Measurements from ENCODE around the gene MICAL2. TPM values are rescaled to one million over a fixed set of nuclear protein-coding genes. Genes with fewer than 3 reads are reported as not detected.

MICAL2 gene
- total RNA-seq, 4 donors from 2014 or later: 24.7 to 53.7 (median 37.0) TPM

GRCh38 chr11:12269446-12270214, 159.2 kb downstream of the MICAL2 start:
- no peaks in the 10 kb centered on the region for H3K4me1 ChIP-seq
- H3K36me3 ChIP-seq: no peaks in the 10 kb centered on the region
- intact Hi-C loops (cut with DNase I; ENCODE audit: low total_unique reads) (no loop called here), in situ Hi-C loops (cut with MboI; ENCODE audit: low sequenced_read_pairs in 4 of 4) (loop anchor here in 2 of 4 donors (25.0 kb wide), 1 partner anchor 457 kb away; no protein-coding TSS in a partner anchor)
- no peaks in the 10 kb centered on the region for H3K9me3 ChIP-seq
- DNase-seq (no peak), ATAC-seq (no peak)
- no peak for TF ChIP-seq POLR2A (IDR thresholded peaks at IDR 0.05)
- no peak for TF ChIP-seq CTCF (IDR thresholded peaks at IDR 0.05 in 4 of 5, conservative IDR thresholded peaks at IDR 0.05 in 1 of 5)
- H3K27me3 ChIP-seq: no peaks in the 10 kb centered on the region
- no peak overlapping the region for H3K27ac ChIP-seq
- no peak overlapping the region for H3K4me3 ChIP-seq

- Histone ChIP-seq H3K27me3 (no peaks in the 10 kb centered on the region), H3K4me1 (no peaks in the 10 kb centered on the region), H3K4me3 (no peak overlapping the region), H3K27ac (no peak overlapping the region), H3K36me3 (no peaks in the 10 kb centered on the region), H3K9me3 (no peaks in the 10 kb centered on the region)
- DNase-seq (no peak), ATAC-seq (no peak)
- intact Hi-C loops (cut with DNase I; ENCODE audit: low total_unique reads) (no loop called here), in situ Hi-C loops (cut with MboI; ENCODE audit: low sequenced_read_pairs in 4 of 4) (loop anchor here in 2 of 4 donors (25.0 kb wide), 1 partner anchor 458 kb away; no protein-coding TSS in a partner anchor)
- TF ChIP-seq CTCF (IDR thresholded peaks at IDR 0.05 in 4 of 5, conservative IDR thresholded peaks at IDR 0.05 in 1 of 5) (no peak), POLR2A (IDR thresholded peaks at IDR 0.05) (no peak)
Observed at GRCh38 chr11:12270215-12270797, 159.9 kb downstream of the MICAL2 start.

GRCh38 chr11:12270817-12271216, 160.4 kb downstream of the MICAL2 start:
- no peak overlapping the region for H3K27ac ChIP-seq
- H3K4me3 ChIP-seq: no peak overlapping the region
- H3K27me3 ChIP-seq: no peaks in the 10 kb centered on the region
- intact Hi-C loops (cut with DNase I; ENCODE audit: low total_unique reads): no loop called here
- TF ChIP-seq CTCF (IDR thresholded peaks at IDR 0.05 in 4 of 5, conservative IDR thresholded peaks at IDR 0.05 in 1 of 5) (no peak), POLR2A (IDR thresholded peaks at IDR 0.05) (no peak)
- ATAC-seq (no peak), DNase-seq (no peak)
- no peaks in the 10 kb centered on the region for H3K36me3 ChIP-seq
- H3K4me1 ChIP-seq: no peaks in the 10 kb centered on the region
- in situ Hi-C loops (cut with MboI; ENCODE audit: low sequenced_read_pairs in 4 of 4): loop anchor here in 2 of 4 donors (25.0 kb wide), 1 partner anchor 459 kb away; no protein-coding TSS in a partner anchor
- H3K9me3 ChIP-seq: no peaks in the 10 kb centered on the region

GRCh38 chr11:12271241-12271640, 160.9 kb downstream of the MICAL2 start:
- intact Hi-C loops (cut with DNase I; ENCODE audit: low total_unique reads): no loop called here

More at GRCh38 chr11:12271241-12271640, 160.9 kb downstream of the MICAL2 start:
- Histone ChIP-seq H3K27me3 (no peaks in the 10 kb centered on the region), H3K9me3 (no peaks in the 10 kb centered on the region), H3K36me3 (no peaks in the 10 kb centered on the region), H3K4me3 (no peak overlapping the region), H3K27ac (no peak overlapping the region), H3K4me1 (no peaks in the 10 kb centered on the region)
- ATAC-seq: no peak
- no peak for DNase-seq
- in situ Hi-C loops (cut with MboI; ENCODE audit: low sequenced_read_pairs in 4 of 4): loop anchor here in 2 of 4 donors (25.0 kb wide), 1 partner anchor 459 kb away; no protein-coding TSS in a partner anchor
- TF ChIP-seq CTCF (IDR thresholded peaks at IDR 0.05 in 4 of 5, conservative IDR thresholded peaks at IDR 0.05 in 1 of 5) (no peak), POLR2A (IDR thresholded peaks at IDR 0.05) (no peak)

Data from gastrocnemius medialis (tissue), 4 donors.